Gastroesophageal sphincter (tissue), 4 donors: ENCODE data around the gene HCFC1R1. TPM values are rescaled to one million over a fixed set of nuclear protein-coding genes. Genes with fewer than 3 reads are reported as not detected.
A peak's percentile ranks its signal among the peaks of the same experiment; 100 is the strongest.

Experiments used
- ATAC-seq: fragments of 150-250 bp; one replicate; pipeline ENCODE4 v1.9.1; 2016; ENCODE audit warnings: mild to moderate bottlenecking, moderate library complexity
- H3K27ac ChIP-seq, 4 donors: fragments of 200-600 bp; sonication (generic) in 3 of 4; 1 replicate in 3 of 4; 2 replicates in 1 of 4; pipeline ENCODE4 v1.5.1; 2016 to 2019
- H3K27me3 ChIP-seq: fragments of 200-600 bp; sonication (generic); one replicate; pipeline ENCODE4 v1.5.1; 2019
- H3K36me3 ChIP-seq, 2 donors: fragments of 200-600 bp; sonication (generic); one replicate each; pipeline ENCODE4 v1.5.1; 2019; ENCODE audit warnings: control low read depth in 1 of 2
- H3K4me1 ChIP-seq, 3 donors: fragments of 200-600 bp; sonication (generic); 1 replicate in 2 of 3; 2 replicates in 1 of 3; pipeline ENCODE4 v1.5.1; 2016 to 2019; ENCODE audit warnings: control low read depth in 2 of 3
- H3K4me3 ChIP-seq, 2 donors: fragments of 200-600 bp; sonication (generic); one replicate each; pipeline ENCODE4 v1.5.1; 2019; ENCODE audit warnings: mild to moderate bottlenecking in 1 of 2, moderate library complexity in 1 of 2
- H3K9me3 ChIP-seq, 3 donors: fragments of 200-600 bp; sonication (generic); one replicate each; pipeline ENCODE4 v1.5.1; 2017 to 2019; ENCODE audit warnings: control low read depth in 2 of 3
- EP300 ChIP-seq: sonication (generic); formaldehyde crosslinking; IDR thresholded peaks from one replicate; pipeline ENCODE4 v1.6.1; 2017; ENCODE audit warnings: antibody characterized with exemption, mild to moderate bottlenecking
- POLR2A ChIP-seq, 2 donors: fragments of 450-650 bp; IDR thresholded peaks; one replicate each; pipeline ENCODE4 v1.6.1; 2017; ENCODE audit warnings: antibody characterized with exemption in 2 of 2, mild to moderate bottlenecking in 2 of 2, moderate library complexity in 1 of 2
- POLR2AphosphoS5 ChIP-seq: sonication (generic); formaldehyde crosslinking; IDR thresholded peaks from one replicate; pipeline ENCODE4 v1.6.1; 2017; ENCODE audit warnings: antibody characterized with exemption
- WGBS, 2 donors: methylation state at CpG; one replicate each; pipeline ENCODE4 v1.1.5; 2018; ENCODE audit warnings: low coverage in 1 of 2; 5-methylcytosine and 5-hydroxymethylcytosine counted together
- total RNA-seq, 4 donors: library from RNA; depleted of rRNA; stranded (reverse); fragments of >200 nt; gene quantifications; one replicate each; pipeline ENCODE4 v1.1.0, GENCODE V29; 2016
- TF ChIP-seq, protein P1 (sequence below), 4 experiments: fragments of 200-600 bp in 2 of 4; fragments of 450-650 bp in 2 of 4; sonication (generic) in 1 of 4; IDR thresholded peaks; one replicate each; pipeline ENCODE4 v1.5.1; 2017 to 2019; ENCODE audit warnings: antibody characterized with exemption in 4 of 4, mild to moderate bottlenecking in 2 of 4, moderate library complexity in 2 of 4

The HCFC1R1 gene
- total RNA-seq, 4 donors from 2014 or later, result 20.1 to 94.9 (median 40.5) TPM

- H3K27me3 ChIP-seq, result peaks cover 73% of the 10 kb centered on the region
- H3K4me3 ChIP-seq, result no peak overlapping the region
- no peak overlapping the region for H3K27ac ChIP-seq
- 76 to 94% methylated on average over 3 to 5 of the region's 26 CpGs for WGBS, 2 donors
- TF ChIP-seq EP300 (no peak), POLR2AphosphoS5 (no peak), POLR2A (IDR thresholded peaks at IDR 0.05) (no peak)
- TF ChIP-seq, protein P1, sequence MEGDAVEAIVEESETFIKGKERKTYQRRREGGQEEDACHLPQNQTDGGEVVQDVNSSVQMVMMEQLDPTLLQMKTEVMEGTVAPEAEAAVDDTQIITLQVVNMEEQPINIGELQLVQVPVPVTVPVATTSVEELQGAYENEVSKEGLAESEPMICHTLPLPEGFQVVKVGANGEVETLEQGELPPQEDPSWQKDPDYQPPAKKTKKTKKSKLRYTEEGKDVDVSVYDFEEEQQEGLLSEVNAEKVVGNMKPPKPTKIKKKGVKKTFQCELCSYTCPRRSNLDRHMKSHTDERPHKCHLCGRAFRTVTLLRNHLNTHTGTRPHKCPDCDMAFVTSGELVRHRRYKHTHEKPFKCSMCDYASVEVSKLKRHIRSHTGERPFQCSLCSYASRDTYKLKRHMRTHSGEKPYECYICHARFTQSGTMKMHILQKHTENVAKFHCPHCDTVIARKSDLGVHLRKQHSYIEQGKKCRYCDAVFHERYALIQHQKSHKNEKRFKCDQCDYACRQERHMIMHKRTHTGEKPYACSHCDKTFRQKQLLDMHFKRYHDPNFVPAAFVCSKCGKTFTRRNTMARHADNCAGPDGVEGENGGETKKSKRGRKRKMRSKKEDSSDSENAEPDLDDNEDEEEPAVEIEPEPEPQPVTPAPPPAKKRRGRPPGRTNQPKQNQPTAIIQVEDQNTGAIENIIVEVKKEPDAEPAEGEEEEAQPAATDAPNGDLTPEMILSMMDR (IDR thresholded peaks at IDR 0.05), result no peak
- H3K36me3 ChIP-seq, result no peaks in the 10 kb centered on the region
- no peak for ATAC-seq
- peaks cover 0 to 24% (median 18%) of the 10 kb centered on the region in 3 donors for H3K4me1 ChIP-seq
- H3K9me3 ChIP-seq, result no peaks in the 10 kb centered on the region
Measured at GRCh38 chr16:3049921-3050481, 26.3 kb upstream of the HCFC1R1 start.

GRCh38 chr16:3047387-3047720, 23.6 kb upstream of the HCFC1R1 start:
- WGBS, 2 donors, result 40% methylated on average over 1 of the region's 13 CpGs; no CpG with 5 or more reads in 1 of the 2 donors
- no peak overlapping the region for H3K27ac ChIP-seq
- H3K4me1 ChIP-seq, result peaks cover 0 to 27% (median 18%) of the 10 kb centered on the region in 3 donors
- TF ChIP-seq, protein P1 (IDR thresholded peaks at IDR 0.05), result no peak
- no peak for TF ChIP-seq EP300
- TF ChIP-seq POLR2A (IDR thresholded peaks at IDR 0.05), result no peak
- no peak for TF ChIP-seq POLR2AphosphoS5
- ATAC-seq, result no peak
- H3K36me3 ChIP-seq, result no peaks in the 10 kb centered on the region
- no peak overlapping the region for H3K4me3 ChIP-seq
- peaks cover 99% of the 10 kb centered on the region for H3K27me3 ChIP-seq
- no peaks in the 10 kb centered on the region for H3K9me3 ChIP-seq

GRCh38 chr16:3046641-3047386, 23.1 kb upstream of the HCFC1R1 start:
- peak overlapping the region in 1 of 2 donors; percentile 51 for H3K4me3 ChIP-seq
- H3K4me1 ChIP-seq, result peaks cover 0 to 27% (median 18%) of the 10 kb centered on the region in 3 donors
- H3K9me3 ChIP-seq, result no peaks in the 10 kb centered on the region
- TF ChIP-seq POLR2AphosphoS5 (no peak), EP300 (no peak), POLR2A (IDR thresholded peaks at IDR 0.05) (no peak)
- TF ChIP-seq, protein P1 (IDR thresholded peaks at IDR 0.05), result no peak
- H3K27ac ChIP-seq, result no peak overlapping the region
- peaks cover 98% of the 10 kb centered on the region for H3K27me3 ChIP-seq
- H3K36me3 ChIP-seq, result no peaks in the 10 kb centered on the region
- WGBS, 2 donors, result 0% methylated on average over 1 of the region's 54 CpGs
- no peak for ATAC-seq

- WGBS, 2 donors, result 0% methylated on average over 1 to 2 of the region's 86 CpGs
- Histone ChIP-seq H3K9me3 (no peaks in the 10 kb centered on the region), H3K36me3 (no peaks in the 10 kb centered on the region), H3K4me1 (peaks cover 0 to 27% (median 18%) of the 10 kb centered on the region in 3 donors), H3K27me3 (peaks cover 98% of the 10 kb centered on the region), H3K27ac (peak within 1 kb of the TSS in 1 of 4 donors; percentile 27), H3K4me3 (peak within 1 kb of the TSS; percentile 1 to 51)
- TF ChIP-seq POLR2AphosphoS5 (no peak), POLR2A (IDR thresholded peaks at IDR 0.05) (no peak), EP300 (no peak)
- TF ChIP-seq, protein P1 (IDR thresholded peaks at IDR 0.05), result no peak
- peak; percentile 42 for ATAC-seq
Measured at GRCh38 chr16:3045758-3046640, 22.3 kb upstream of the HCFC1R1 start, which contains the start of gene MMP25. MMP25 (plus strand) TSS chr16:3046561; CDS start chr16:3046918, 357 bp downstream.
